GM12865 (cell line): Measurements from ENCODE around the gene MRFAP1L1.

Experiments used
- DNase-seq: peaks from one replicate; pipeline ENCODE4 v3.0.0; 2010; ENCODE audit warnings: low read depth
- H3K4me3 ChIP-seq: 2 replicates; pipeline ENCODE4 v1.5.1; 2011; ENCODE audit warnings: mild to moderate bottlenecking, low read depth, low read length, control low read depth
- CTCF ChIP-seq: IDR thresholded peaks from 2 replicates; pipeline ENCODE4 v1.5.1; 2011; ENCODE audit warnings: low read length, control low read depth, low read depth, inconsistent platforms; ENCODE audit not compliant: insufficient read depth; ENCODE audit errors: missing control alignments

Gene MRFAP1L1

GRCh38 chr4:6714954-6715353 is 5.3 kb upstream of the MRFAP1L1 start:
- no peak for TF ChIP-seq CTCF
- no peak for DNase-seq
- no peak overlapping the region for H3K4me3 ChIP-seq

- TF ChIP-seq CTCF, result no peak
- H3K4me3 ChIP-seq, result no peak overlapping the region
Measured at GRCh38 chr4:6710996-6711395, 1.3 kb upstream of the MRFAP1L1 start.

GRCh38 chr4:6710282-6710681 is 617 bp upstream of the MRFAP1L1 start:
- no peak for DNase-seq
- no peak for TF ChIP-seq CTCF

More at GRCh38 chr4:6710996-6711395, 1.3 kb upstream of the MRFAP1L1 start:
- DNase-seq, result no peak

GRCh38 chr4:6706173-6706572 is 3.5 kb downstream of the MRFAP1L1 start:
- TF ChIP-seq CTCF, result no peak
- no peak for DNase-seq
- no peak overlapping the region for H3K4me3 ChIP-seq

More at GRCh38 chr4:6710282-6710681, 617 bp upstream of the MRFAP1L1 start:
- H3K4me3 ChIP-seq, result peak overlapping the region; percentile 83

GRCh38 chr4:6705646-6706045 is 4.0 kb downstream of the MRFAP1L1 start:
- no peak overlapping the region for H3K4me3 ChIP-seq
- no peak for TF ChIP-seq CTCF
- no peak for DNase-seq

- H3K4me3 ChIP-seq, result no peak overlapping the region
- TF ChIP-seq CTCF, result no peak
- DNase-seq, result no peak
Measured at GRCh38 chr4:6703786-6704185, 5.9 kb downstream of the MRFAP1L1 start.

- DNase-seq, result no peak
- no peak overlapping the region for H3K4me3 ChIP-seq
- no peak for TF ChIP-seq CTCF
Measured at GRCh38 chr4:6702761-6703160, 6.9 kb downstream of the MRFAP1L1 start.
